ENCODE data around the gene PKP2.
"Not testable (repeated sequence)": the region's sequence is repeated elsewhere in the genome, so short reads cannot be mapped to it uniquely, and the experiment has no call there.

The PKP2 gene

DNA sequence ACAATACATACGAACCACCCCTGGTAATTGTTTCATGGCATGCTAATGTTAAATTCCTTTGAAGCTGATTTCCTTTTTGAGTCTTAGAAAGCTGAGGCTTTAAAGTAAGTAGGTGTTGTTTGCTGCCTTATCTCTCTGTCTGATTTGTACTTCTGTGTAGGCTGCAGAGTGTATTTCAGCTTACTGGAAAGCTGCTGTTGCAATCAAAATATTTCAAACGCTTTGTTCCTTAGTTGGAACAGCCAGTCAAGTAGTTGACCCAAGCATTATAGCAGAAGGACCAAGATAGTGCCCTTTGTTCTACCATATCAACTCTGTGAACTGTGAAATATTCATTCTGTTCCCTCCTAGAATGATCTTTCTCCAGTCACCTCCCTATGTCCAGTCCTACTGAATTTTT lies 3.1 kb downstream of the PKP2 start:
- TF ChIP-seq CTCF (IDR thresholded peaks at IDR 0.05; ENCODE audit: low read depth, low read length, poor library complexity, severe bottlenecking) (no peak), EZH2phosphoT487 (IDR thresholded peaks at IDR 0.05; ENCODE audit: borderline replicate concordance, low read length) (no peak)
- Histone ChIP-seq H3K4me3 (ENCODE audit: low read length) (no peak overlapping the region), H3K4me2 (ENCODE audit: low read length) (no peak overlapping the region), H3K9me3 (ENCODE audit: control insufficient read depth, insufficient read depth, low read length) (no peaks in the 10 kb centered on the region), H3K9me2 (replicated peaks; ENCODE audit: control insufficient read depth, low read length) (no peaks in the 10 kb centered on the region), H3K4me1 (ENCODE audit: control insufficient read depth, low read length) (no peaks in the 10 kb centered on the region), H3K27me3 (ENCODE audit: control insufficient read depth, low read length) (no peaks in the 10 kb centered on the region), H4K20me1 (ENCODE audit: control insufficient read depth, insufficient read depth, low read depth, low read length) (no peaks in the 10 kb centered on the region), H3K36me3 (ENCODE audit: control insufficient read depth, low read length) (no peaks in the 10 kb centered on the region), H3K27ac (ENCODE audit: low read depth, low read length) (no peak overlapping the region), H3F3A (ENCODE audit: control insufficient read depth, insufficient read depth) (no peaks in the 10 kb centered on the region), H3K79me2 (ENCODE audit: control insufficient read depth, low read length) (no peaks in the 10 kb centered on the region)

DNA sequence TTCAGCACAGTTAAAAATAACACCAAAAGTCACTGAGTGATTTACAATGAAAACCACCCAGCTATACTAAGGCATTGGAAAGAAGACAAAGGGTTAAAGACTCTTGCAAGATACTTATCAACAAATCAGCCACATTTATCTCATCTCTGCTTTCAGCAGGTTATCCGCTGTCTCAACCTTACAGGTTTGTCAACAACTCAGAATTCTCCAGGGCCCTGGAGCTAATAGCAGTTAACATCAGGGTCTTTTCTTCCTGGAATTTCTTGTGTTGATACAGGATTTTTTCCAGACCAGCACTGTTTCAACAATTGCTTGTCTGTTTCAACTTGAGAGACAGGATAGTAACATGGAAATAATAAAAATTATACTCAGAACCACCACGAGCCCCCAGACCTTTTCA lies 3.5 kb downstream of the PKP2 start:
- Histone ChIP-seq H3K4me3 (ENCODE audit: low read length) (no peak overlapping the region), H3K4me1 (ENCODE audit: control insufficient read depth, low read length) (no peaks in the 10 kb centered on the region), H3K4me2 (ENCODE audit: low read length) (no peak overlapping the region), H3K9me3 (ENCODE audit: control insufficient read depth, insufficient read depth, low read length) (no peaks in the 10 kb centered on the region), H3K36me3 (ENCODE audit: control insufficient read depth, low read length) (no peaks in the 10 kb centered on the region), H3K27ac (ENCODE audit: low read depth, low read length) (no peak overlapping the region), H3K27me3 (ENCODE audit: control insufficient read depth, low read length) (no peaks in the 10 kb centered on the region), H4K20me1 (ENCODE audit: control insufficient read depth, insufficient read depth, low read depth, low read length) (no peaks in the 10 kb centered on the region), H3K79me2 (ENCODE audit: control insufficient read depth, low read length) (no peaks in the 10 kb centered on the region), H3K9me2 (replicated peaks; ENCODE audit: control insufficient read depth, low read length) (no peaks in the 10 kb centered on the region), H3F3A (ENCODE audit: control insufficient read depth, insufficient read depth) (no peaks in the 10 kb centered on the region)
- TF ChIP-seq CTCF (IDR thresholded peaks at IDR 0.05; ENCODE audit: low read depth, low read length, poor library complexity, severe bottlenecking) (no peak), EZH2phosphoT487 (IDR thresholded peaks at IDR 0.05; ENCODE audit: borderline replicate concordance, low read length) (no peak)

DNA sequence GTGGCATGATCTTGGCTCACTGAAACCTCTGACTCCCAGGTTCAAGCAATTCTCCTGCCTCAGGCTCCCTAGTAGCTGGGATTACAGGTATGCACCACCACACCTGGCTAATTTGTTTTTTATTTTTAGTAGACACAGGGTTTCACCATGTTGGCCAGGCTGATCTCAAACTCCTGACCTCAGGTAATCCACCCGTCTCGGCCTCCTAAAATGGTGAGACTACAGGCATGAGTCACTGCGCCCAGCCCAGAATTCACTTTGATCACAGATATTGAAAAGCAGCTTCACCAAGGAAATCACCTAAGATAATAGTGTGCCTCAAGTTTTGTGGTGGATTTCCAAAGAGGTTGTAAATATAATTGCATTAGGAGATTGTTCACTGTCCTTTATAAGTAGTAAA lies 4.2 kb downstream of the PKP2 start:
- H3K9me2 ChIP-seq (replicated peaks; ENCODE audit: control insufficient read depth, low read length); H3K4me3 ChIP-seq (ENCODE audit: low read length); H3K4me2 ChIP-seq (ENCODE audit: low read length); H3K27me3 ChIP-seq (ENCODE audit: control insufficient read depth, low read length); H3K27ac ChIP-seq (ENCODE audit: low read depth, low read length); H3K4me1 ChIP-seq (ENCODE audit: control insufficient read depth, low read length); H3K79me2 ChIP-seq (ENCODE audit: control insufficient read depth, low read length); H3F3A ChIP-seq (ENCODE audit: control insufficient read depth, insufficient read depth); H3K9me3 ChIP-seq (ENCODE audit: control insufficient read depth, insufficient read depth, low read length); H4K20me1 ChIP-seq (ENCODE audit: control insufficient read depth, insufficient read depth, low read depth, low read length); H3K36me3 ChIP-seq (ENCODE audit: control insufficient read depth, low read length): not testable (repeated sequence)

GRCh38 chr12:32891956-32892355 lies 4.6 kb downstream of the PKP2 start:
- Histone ChIP-seq H3K9me2 (replicated peaks; ENCODE audit: control insufficient read depth, low read length) (no peaks in the 10 kb centered on the region), H3K36me3 (ENCODE audit: control insufficient read depth, low read length) (no peaks in the 10 kb centered on the region), H4K20me1 (ENCODE audit: control insufficient read depth, insufficient read depth, low read depth, low read length) (no peaks in the 10 kb centered on the region), H3K4me1 (ENCODE audit: control insufficient read depth, low read length) (no peaks in the 10 kb centered on the region), H3K79me2 (ENCODE audit: control insufficient read depth, low read length) (no peaks in the 10 kb centered on the region), H3K4me2 (ENCODE audit: low read length) (no peak overlapping the region), H3K4me3 (ENCODE audit: low read length) (no peak overlapping the region), H3F3A (ENCODE audit: control insufficient read depth, insufficient read depth) (no peaks in the 10 kb centered on the region), H3K27ac (ENCODE audit: low read depth, low read length) (no peak overlapping the region), H3K27me3 (ENCODE audit: control insufficient read depth, low read length) (no peaks in the 10 kb centered on the region), H3K9me3 (ENCODE audit: control insufficient read depth, insufficient read depth, low read length) (no peaks in the 10 kb centered on the region)
- TF ChIP-seq CTCF (IDR thresholded peaks at IDR 0.05; ENCODE audit: low read depth, low read length, poor library complexity, severe bottlenecking) (no peak), EZH2phosphoT487 (IDR thresholded peaks at IDR 0.05; ENCODE audit: borderline replicate concordance, low read length) (no peak)
